Stomach (tissue), 4 donors: ENCODE data around the gene PICK1.

ENCODE experiments used
- CTCF ChIP-seq, 7 experiments: fragments of 450-650 bp in 4 of 7; fragments of 200-600 bp in 3 of 7; sonication (generic) in 3 of 7; IDR thresholded peaks; one replicate each; pipeline ENCODE4 v1.5.1; 2016 to 2019; ENCODE audit warnings: antibody characterized with exemption in 7 of 7, control low read depth in 2 of 7, mild to moderate bottlenecking in 1 of 7
- POLR2A ChIP-seq, 4 donors: fragments of 450-650 bp; IDR thresholded peaks; one replicate each; pipeline ENCODE4 v1.6.1; 2016; ENCODE audit warnings: antibody characterized with exemption in 4 of 4, control low read depth in 2 of 4, mild to moderate bottlenecking in 1 of 4, moderate library complexity in 1 of 4
- POLR2AphosphoS5 ChIP-seq, 3 donors: sonication (generic); formaldehyde crosslinking; IDR thresholded peaks; one replicate each; pipeline ENCODE4 v1.6.1; 2016; ENCODE audit warnings: antibody characterized with exemption in 3 of 3

DNA sequence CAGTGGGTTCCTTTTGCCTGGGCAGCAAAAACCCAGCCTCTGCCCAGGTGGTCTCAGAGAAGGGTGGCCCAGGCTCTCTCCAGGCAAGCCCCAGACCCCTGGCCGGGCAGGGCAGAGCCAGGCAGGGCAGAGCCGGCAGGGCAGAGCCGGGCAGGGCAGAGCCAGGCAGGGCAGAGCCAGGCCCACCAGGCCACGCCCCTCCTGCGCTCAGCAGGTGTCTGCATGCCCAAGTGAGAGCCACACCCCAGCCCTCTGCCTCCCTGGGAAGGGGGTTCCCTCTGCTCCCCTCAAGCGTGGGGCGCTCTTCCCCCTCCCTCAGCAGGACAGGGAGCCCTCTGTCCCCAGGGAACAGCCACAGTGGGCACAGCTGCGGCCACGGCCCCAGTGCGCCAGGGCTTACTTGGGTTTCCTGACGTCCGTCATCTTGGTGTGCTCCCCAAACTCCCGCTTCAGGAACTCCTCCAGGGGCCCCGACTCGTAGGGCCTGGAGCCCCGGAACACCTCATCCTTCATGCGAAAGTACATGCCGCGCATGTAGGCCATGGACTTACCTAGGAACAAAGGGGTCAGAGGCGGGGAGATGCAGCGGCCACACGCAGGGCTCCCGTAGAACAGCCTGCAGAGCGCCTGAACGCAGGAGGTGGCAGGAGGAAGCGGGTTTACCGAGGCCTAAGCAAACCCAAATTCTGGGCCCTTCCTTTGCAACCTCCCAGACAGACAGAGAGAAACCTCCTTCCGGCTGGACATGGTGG lies 63.3 kb downstream of the PICK1 start:
- TF ChIP-seq CTCF (IDR thresholded peaks at IDR 0.05) (no peak), POLR2A (IDR thresholded peaks at IDR 0.05) (no peak), POLR2AphosphoS5 (IDR thresholded peaks at IDR 0.05) (no peak)
